ENCODE data around the gene WDSUB1. TPM values are rescaled to one million over a fixed set of nuclear protein-coding genes. Genes with fewer than 3 reads are reported as not detected.

The WDSUB1 gene
- total RNA-seq, 1 experiment from 2014 or later: 6.9 TPM

GRCh38 chr2:159279700-159280099, 6.8 kb downstream of the WDSUB1 start:
- H3K4me3 ChIP-seq: no peak overlapping the region
- no peaks in the 10 kb centered on the region for H4K20me1 ChIP-seq (ENCODE audit: insufficient read depth)
- H3K9me2 ChIP-seq (ENCODE audit: insufficient read depth): no peaks in the 10 kb centered on the region
- no peak for DNase-seq
- no peak for TF ChIP-seq CTCF (conservative IDR thresholded peaks at IDR 0.05)
- no peak for TF ChIP-seq EZH2 (IDR thresholded peaks at IDR 0.05; ENCODE audit: low read depth)
- 0 out of 2 replicates have a peak, but pooled peaks cover 4% of the 10 kb centered on the region for H3K79me2 ChIP-seq (ENCODE audit: low read depth)
- H3K4me1 ChIP-seq (replicated peaks; ENCODE audit: insufficient read depth): no peaks in the 10 kb centered on the region; the same call in 1 of the 2 replicates
- CTCF ChIA-PET: no interaction called here
- H2AFZ ChIP-seq: no peak overlapping the region
- POLR2A ChIA-PET (ENCODE audit: unreplicated experiment): no interaction called here
- no TSS peak for BruUV-seq (replicated peaks)
- H3K9me3 ChIP-seq (ENCODE audit: insufficient read depth, low read depth): no peaks in the 10 kb centered on the region
- H3K27me3 ChIP-seq (ENCODE audit: insufficient read depth, low read depth): no peaks in the 10 kb centered on the region
- H3F3A ChIP-seq (ENCODE audit: insufficient read depth, low read depth): no peaks in the 10 kb centered on the region
- H3K4me2 ChIP-seq: no peak overlapping the region
- no peak overlapping the region for H3K27ac ChIP-seq
- no peaks in the 10 kb centered on the region for H3K36me3 ChIP-seq (ENCODE audit: low read depth)
- intact Hi-C loops (cut with micrococcal nuclease; ENCODE audit: unreplicated experiment): no loop called here

- Histone ChIP-seq H3F3A (ENCODE audit: insufficient read depth, low read depth) (no peaks in the 10 kb centered on the region), H2AFZ (no peak overlapping the region), H3K4me3 (no peak overlapping the region), H3K27me3 (ENCODE audit: insufficient read depth, low read depth) (no peaks in the 10 kb centered on the region), H3K9me2 (ENCODE audit: insufficient read depth) (no peaks in the 10 kb centered on the region), H3K9me3 (ENCODE audit: insufficient read depth, low read depth) (no peaks in the 10 kb centered on the region), H3K27ac (no peak overlapping the region), H3K4me2 (no peak overlapping the region), H3K4me1 (replicated peaks; ENCODE audit: insufficient read depth) (no peaks in the 10 kb centered on the region), H3K79me2 (ENCODE audit: low read depth) (no peaks in the 10 kb centered on the region), H4K20me1 (ENCODE audit: insufficient read depth) (no peaks in the 10 kb centered on the region), H3K36me3 (ENCODE audit: low read depth) (no peaks in the 10 kb centered on the region)
- ChIA-PET CTCF (no interaction called here), POLR2A (ENCODE audit: unreplicated experiment) (no interaction called here)
- BruUV-seq (replicated peaks): no TSS peak
- TF ChIP-seq EZH2 (IDR thresholded peaks at IDR 0.05; ENCODE audit: low read depth) (no peak), CTCF (conservative IDR thresholded peaks at IDR 0.05) (no peak)
- no peak for DNase-seq
- intact Hi-C loops (cut with micrococcal nuclease; ENCODE audit: unreplicated experiment): no loop called here
Observed at GRCh38 chr2:159275111-159275510, 11.4 kb downstream of the WDSUB1 start.

- Histone ChIP-seq H3K9me2 (ENCODE audit: insufficient read depth) (no peaks in the 10 kb centered on the region), H3K4me3 (no peak overlapping the region), H3K4me2 (no peak overlapping the region), H3F3A (ENCODE audit: insufficient read depth, low read depth) (no peaks in the 10 kb centered on the region), H4K20me1 (ENCODE audit: insufficient read depth) (no peaks in the 10 kb centered on the region), H3K4me1 (replicated peaks; ENCODE audit: insufficient read depth) (no peaks in the 10 kb centered on the region), H3K36me3 (ENCODE audit: low read depth) (no peaks in the 10 kb centered on the region), H3K9me3 (ENCODE audit: insufficient read depth, low read depth) (no peaks in the 10 kb centered on the region), H3K27me3 (ENCODE audit: insufficient read depth, low read depth) (no peaks in the 10 kb centered on the region), H3K27ac (no peak overlapping the region), H3K79me2 (ENCODE audit: low read depth) (no peaks in the 10 kb centered on the region), H2AFZ (no peak overlapping the region)
- no peak for DNase-seq
- no TSS peak for BruUV-seq (replicated peaks)
- intact Hi-C loops (cut with micrococcal nuclease; ENCODE audit: unreplicated experiment): no loop called here
- ChIA-PET POLR2A (ENCODE audit: unreplicated experiment) (no interaction called here), CTCF (interaction anchor here (0.6 kb wide), 1 partner anchor 296 kb away, joined by 4 read pairs; no protein-coding TSS in a partner anchor)
- TF ChIP-seq EZH2 (IDR thresholded peaks at IDR 0.05; ENCODE audit: low read depth): no peak
- TF ChIP-seq CTCF (conservative IDR thresholded peaks at IDR 0.05): no peak
Observed at GRCh38 chr2:159272156-159272555, 14.3 kb downstream of the WDSUB1 start.

All from PC-9 (cell line).